ENCODE measurements around the gene TMPRSS2.

Gene TMPRSS2

GRCh38 chr21:41458121-41458520 is 49.8 kb downstream of the TMPRSS2 start:
- Histone ChIP-seq H3K27ac (ENCODE audit: low read depth, low read length) (no peak overlapping the region), H3K27me3 (ENCODE audit: control insufficient read depth in 1 of 2, insufficient read depth in 2 of 2, low read length in 2 of 2) (no peaks in the 10 kb centered on the region), H3K36me3 (ENCODE audit: control insufficient read depth in 1 of 2, insufficient read depth in 2 of 2, low read length in 2 of 2) (peaks cover 19 to 45% of the 10 kb centered on the region in 2 donors), H3K9ac (ENCODE audit: low read depth in 1 of 2, low read length in 2 of 2) (no peak overlapping the region), H3K4me1 (ENCODE audit: control insufficient read depth in 1 of 2, insufficient read depth in 2 of 2, low read length in 2 of 2) (no peaks in the 10 kb centered on the region), H3K4me3 (ENCODE audit: low read depth in 1 of 2, low read length in 2 of 2) (no peak overlapping the region), H3K9me3 (ENCODE audit: control insufficient read depth in 1 of 2, low read length in 2 of 2) (no peaks in the 10 kb centered on the region)

- Histone ChIP-seq H3K36me3 (ENCODE audit: control insufficient read depth in 1 of 2, insufficient read depth in 2 of 2, low read length in 2 of 2) (peaks cover 23 to 68% of the 10 kb centered on the region in 2 donors), H3K9ac (ENCODE audit: low read depth in 1 of 2, low read length in 2 of 2) (no peak overlapping the region)
Measured at GRCh38 chr21:41453761-41454160, 54.2 kb downstream of the TMPRSS2 start.

GRCh38 chr21:41453198-41453597 is 54.8 kb downstream of the TMPRSS2 start:
- Histone ChIP-seq H3K27me3 (ENCODE audit: control insufficient read depth in 1 of 2, insufficient read depth in 2 of 2, low read length in 2 of 2) (no peaks in the 10 kb centered on the region), H3K4me1 (ENCODE audit: control insufficient read depth in 1 of 2, insufficient read depth in 2 of 2, low read length in 2 of 2) (no peaks in the 10 kb centered on the region), H3K27ac (ENCODE audit: low read depth, low read length) (no peak overlapping the region), H3K9ac (ENCODE audit: low read depth in 1 of 2, low read length in 2 of 2) (no peak overlapping the region), H3K4me3 (ENCODE audit: low read depth in 1 of 2, low read length in 2 of 2) (no peak overlapping the region), H3K9me3 (ENCODE audit: control insufficient read depth in 1 of 2, low read length in 2 of 2) (no peaks in the 10 kb centered on the region), H3K36me3 (ENCODE audit: control insufficient read depth in 1 of 2, insufficient read depth in 2 of 2, low read length in 2 of 2) (peaks cover 19 to 62% of the 10 kb centered on the region in 2 donors)

More at GRCh38 chr21:41453761-41454160, 54.2 kb downstream of the TMPRSS2 start:
- Histone ChIP-seq H3K4me1 (ENCODE audit: control insufficient read depth in 1 of 2, insufficient read depth in 2 of 2, low read length in 2 of 2) (no peaks in the 10 kb centered on the region), H3K27ac (ENCODE audit: low read depth, low read length) (no peak overlapping the region), H3K4me3 (ENCODE audit: low read depth in 1 of 2, low read length in 2 of 2) (no peak overlapping the region), H3K9me3 (ENCODE audit: control insufficient read depth in 1 of 2, low read length in 2 of 2) (no peaks in the 10 kb centered on the region), H3K27me3 (ENCODE audit: control insufficient read depth in 1 of 2, insufficient read depth in 2 of 2, low read length in 2 of 2) (no peaks in the 10 kb centered on the region)

GRCh38 chr21:41451753-41452676 is 55.9 kb downstream of the TMPRSS2 start:
- no peaks in the 10 kb centered on the region for H3K4me1 ChIP-seq (ENCODE audit: control insufficient read depth in 1 of 2, insufficient read depth in 2 of 2, low read length in 2 of 2)
- no peak overlapping the region for H3K4me3 ChIP-seq (ENCODE audit: low read depth in 1 of 2, low read length in 2 of 2)
- H3K9ac ChIP-seq (ENCODE audit: low read depth in 1 of 2, low read length in 2 of 2) = no peak overlapping the region
- H3K9me3 ChIP-seq (ENCODE audit: control insufficient read depth in 1 of 2, low read length in 2 of 2) = no peaks in the 10 kb centered on the region
- H3K27me3 ChIP-seq (ENCODE audit: control insufficient read depth in 1 of 2, insufficient read depth in 2 of 2, low read length in 2 of 2) = no peaks in the 10 kb centered on the region
- H3K36me3 ChIP-seq (ENCODE audit: control insufficient read depth in 1 of 2, insufficient read depth in 2 of 2, low read length in 2 of 2) = peaks cover 24 to 59% of the 10 kb centered on the region in 2 donors
- no peak overlapping the region for H3K27ac ChIP-seq (ENCODE audit: low read depth, low read length)

GRCh38 chr21:41449613-41450012 is 58.3 kb downstream of the TMPRSS2 start:
- Histone ChIP-seq H3K9ac (ENCODE audit: low read depth in 1 of 2, low read length in 2 of 2) (no peak overlapping the region), H3K27me3 (ENCODE audit: control insufficient read depth in 1 of 2, insufficient read depth in 2 of 2, low read length in 2 of 2) (no peaks in the 10 kb centered on the region), H3K4me1 (ENCODE audit: control insufficient read depth in 1 of 2, insufficient read depth in 2 of 2, low read length in 2 of 2) (no peaks in the 10 kb centered on the region), H3K36me3 (ENCODE audit: control insufficient read depth in 1 of 2, insufficient read depth in 2 of 2, low read length in 2 of 2) (peaks cover 29 to 64% of the 10 kb centered on the region in 2 donors), H3K9me3 (ENCODE audit: control insufficient read depth in 1 of 2, low read length in 2 of 2) (no peaks in the 10 kb centered on the region), H3K4me3 (ENCODE audit: low read depth in 1 of 2, low read length in 2 of 2) (no peak overlapping the region), H3K27ac (ENCODE audit: low read depth, low read length) (no peak overlapping the region)

- Histone ChIP-seq H3K4me1 (ENCODE audit: control insufficient read depth in 1 of 2, insufficient read depth in 2 of 2, low read length in 2 of 2) (no peaks in the 10 kb centered on the region), H3K9ac (ENCODE audit: low read depth in 1 of 2, low read length in 2 of 2) (no peak overlapping the region), H3K9me3 (ENCODE audit: control insufficient read depth in 1 of 2, low read length in 2 of 2) (no peaks in the 10 kb centered on the region), H3K36me3 (ENCODE audit: control insufficient read depth in 1 of 2, insufficient read depth in 2 of 2, low read length in 2 of 2) (peaks cover 35 to 66% of the 10 kb centered on the region in 2 donors), H3K27me3 (ENCODE audit: control insufficient read depth in 1 of 2, insufficient read depth in 2 of 2, low read length in 2 of 2) (no peaks in the 10 kb centered on the region), H3K27ac (ENCODE audit: low read depth, low read length) (no peak overlapping the region), H3K4me3 (ENCODE audit: low read depth in 1 of 2, low read length in 2 of 2) (no peak overlapping the region)
Measured at GRCh38 chr21:41447356-41447755, 60.6 kb downstream of the TMPRSS2 start.

- H3K4me1 ChIP-seq (ENCODE audit: control insufficient read depth in 1 of 2, insufficient read depth in 2 of 2, low read length in 2 of 2) = no peaks in the 10 kb centered on the region
- H3K9me3 ChIP-seq (ENCODE audit: control insufficient read depth in 1 of 2, low read length in 2 of 2) = no peaks in the 10 kb centered on the region
- no peak overlapping the region for H3K27ac ChIP-seq (ENCODE audit: low read depth, low read length)
- H3K27me3 ChIP-seq (ENCODE audit: control insufficient read depth in 1 of 2, insufficient read depth in 2 of 2, low read length in 2 of 2) = no peaks in the 10 kb centered on the region
- no peak overlapping the region for H3K9ac ChIP-seq (ENCODE audit: low read depth in 1 of 2, low read length in 2 of 2)
- H3K36me3 ChIP-seq (ENCODE audit: control insufficient read depth in 1 of 2, insufficient read depth in 2 of 2, low read length in 2 of 2) = peaks cover 39 to 67% of the 10 kb centered on the region in 2 donors
- H3K4me3 ChIP-seq (ENCODE audit: low read depth in 1 of 2, low read length in 2 of 2) = no peak overlapping the region
Measured at GRCh38 chr21:41446586-41446985, 61.4 kb downstream of the TMPRSS2 start.

- Histone ChIP-seq H3K4me3 (ENCODE audit: low read depth in 1 of 2, low read length in 2 of 2) (no peak overlapping the region), H3K9ac (ENCODE audit: low read depth in 1 of 2, low read length in 2 of 2) (no peak overlapping the region), H3K27ac (ENCODE audit: low read depth, low read length) (no peak overlapping the region), H3K36me3 (ENCODE audit: control insufficient read depth in 1 of 2, insufficient read depth in 2 of 2, low read length in 2 of 2) (peaks cover 45 to 78% of the 10 kb centered on the region in 2 donors), H3K9me3 (ENCODE audit: control insufficient read depth in 1 of 2, low read length in 2 of 2) (no peaks in the 10 kb centered on the region), H3K27me3 (ENCODE audit: control insufficient read depth in 1 of 2, insufficient read depth in 2 of 2, low read length in 2 of 2) (no peaks in the 10 kb centered on the region), H3K4me1 (ENCODE audit: control insufficient read depth in 1 of 2, insufficient read depth in 2 of 2, low read length in 2 of 2) (no peaks in the 10 kb centered on the region)
Measured at GRCh38 chr21:41445465-41445862, 62.5 kb downstream of the TMPRSS2 start.

GRCh38 chr21:41444703-41445464 is 63.1 kb downstream of the TMPRSS2 start:
- no peaks in the 10 kb centered on the region for H3K9me3 ChIP-seq (ENCODE audit: control insufficient read depth in 1 of 2, low read length in 2 of 2)
- no peaks in the 10 kb centered on the region for H3K27me3 ChIP-seq (ENCODE audit: control insufficient read depth in 1 of 2, insufficient read depth in 2 of 2, low read length in 2 of 2)
- no peak overlapping the region for H3K9ac ChIP-seq (ENCODE audit: low read depth in 1 of 2, low read length in 2 of 2)
- H3K4me3 ChIP-seq (ENCODE audit: low read depth in 1 of 2, low read length in 2 of 2) = no peak overlapping the region
- H3K4me1 ChIP-seq (ENCODE audit: control insufficient read depth in 1 of 2, insufficient read depth in 2 of 2, low read length in 2 of 2) = no peaks in the 10 kb centered on the region
- H3K27ac ChIP-seq (ENCODE audit: low read depth, low read length) = no peak overlapping the region
- H3K36me3 ChIP-seq (ENCODE audit: control insufficient read depth in 1 of 2, insufficient read depth in 2 of 2, low read length in 2 of 2) = peaks cover 44 to 78% of the 10 kb centered on the region in 2 donors

- Histone ChIP-seq H3K27me3 (ENCODE audit: control insufficient read depth in 1 of 2, insufficient read depth in 2 of 2, low read length in 2 of 2) (no peaks in the 10 kb centered on the region), H3K9me3 (ENCODE audit: control insufficient read depth in 1 of 2, low read length in 2 of 2) (no peaks in the 10 kb centered on the region), H3K4me1 (ENCODE audit: control insufficient read depth in 1 of 2, insufficient read depth in 2 of 2, low read length in 2 of 2) (no peaks in the 10 kb centered on the region), H3K36me3 (ENCODE audit: control insufficient read depth in 1 of 2, insufficient read depth in 2 of 2, low read length in 2 of 2) (peaks cover 41 to 75% of the 10 kb centered on the region in 2 donors), H3K27ac (ENCODE audit: low read depth, low read length) (no peak overlapping the region), H3K4me3 (ENCODE audit: low read depth in 1 of 2, low read length in 2 of 2) (no peak overlapping the region), H3K9ac (ENCODE audit: low read depth in 1 of 2, low read length in 2 of 2) (no peak overlapping the region)
Measured at GRCh38 chr21:41443562-41443961, 64.4 kb downstream of the TMPRSS2 start.
